Hepatocyte (in vitro differentiated cells): ENCODE results near the gene MND1. TPM values are rescaled to one million over a fixed set of nuclear protein-coding genes. Genes with fewer than 3 reads are reported as not detected.

ENCODE experiments used
- DNase-seq: peaks from one replicate; pipeline ENCODE4 v3.0.0-alpha.2; 2016; ENCODE audit warnings: low spot score
- H2AFZ ChIP-seq: fragments of 200-600 bp; sonication (generic); 2 replicates; pipeline ENCODE4 v1.6.0; 2016; ENCODE audit warnings: antibody characterized with exemption, mild to moderate bottlenecking
- H3K27ac ChIP-seq: fragments of 200-600 bp; sonication (generic); 2 replicates; pipeline ENCODE4 v1.5.1; 2016; ENCODE audit warnings: mild to moderate bottlenecking
- H3K27me3 ChIP-seq: fragments of 200-600 bp; sonication (generic); 2 replicates; pipeline ENCODE4 v1.6.1; 2016
- H3K36me3 ChIP-seq: fragments of 200-600 bp; sonication (generic); replicated peaks from 2 replicates; pipeline ENCODE4 v1.5.1; 2016; ENCODE audit warnings: low read depth; ENCODE audit not compliant: insufficient read depth
- H3K4me1 ChIP-seq: fragments of 200-600 bp; sonication (generic); 2 replicates; pipeline ENCODE4 v1.5.1; 2016; ENCODE audit warnings: mild to moderate bottlenecking, moderate library complexity; ENCODE audit not compliant: insufficient read depth
- H3K4me2 ChIP-seq: fragments of 200-600 bp; sonication (generic); 2 replicates; pipeline ENCODE4 v1.6.0; 2016
- H3K4me3 ChIP-seq: fragments of 200-600 bp; sonication (generic); 2 replicates; pipeline ENCODE4 v1.5.1; 2016; ENCODE audit warnings: mild to moderate bottlenecking
- H3K79me2 ChIP-seq: fragments of 200-600 bp; sonication (generic); 2 replicates; pipeline ENCODE4 v1.6.0; 2017; ENCODE audit warnings: mild to moderate bottlenecking
- H3K9me2 ChIP-seq: fragments of 200-600 bp; sonication (generic); replicated peaks from 2 replicates; pipeline ENCODE4 v1.6.0; 2017; ENCODE audit warnings: mild to moderate bottlenecking; ENCODE audit not compliant: insufficient read depth
- H3K9me3 ChIP-seq: fragments of 200-600 bp; sonication (generic); 2 replicates; pipeline ENCODE4 v1.5.1; 2016; ENCODE audit warnings: low read depth, mild to moderate bottlenecking
- H4K20me1 ChIP-seq: fragments of 200-600 bp; sonication (generic); 2 replicates; pipeline ENCODE4 v1.6.0; 2016; ENCODE audit warnings: mild to moderate bottlenecking; ENCODE audit not compliant: insufficient read depth, poor library complexity, severe bottlenecking
- EZH2 ChIP-seq: fragments of 200-600 bp; sonication (generic); IDR thresholded peaks from 2 replicates; pipeline ENCODE4 v1.6.1; 2016; ENCODE audit warnings: antibody characterized with exemption, mild to moderate bottlenecking, borderline replicate concordance
- EZH2phosphoT487 ChIP-seq: fragments of 200-600 bp; sonication (generic); IDR thresholded peaks from one replicate; pipeline ENCODE4 v1.6.1; 2018; ENCODE audit warnings: antibody characterized with exemption, mild to moderate bottlenecking, low read depth, moderate library complexity; ENCODE audit not compliant: unreplicated experiment, severe bottlenecking
- WGBS: methylation state at CpG from one replicate; pipeline ENCODE4 v1.1.6; 2016; ENCODE audit warnings: low lambda C conversion rate; ENCODE audit errors: missing lambda C conversion rate; 5-methylcytosine and 5-hydroxymethylcytosine counted together
- polyA plus RNA-seq: library from polyadenylated mRNA; unstranded; fragments of >200 nt; fragmentation: Nextera tagmentation; extraction: Ambion mirVana; gene quantifications from 2 replicates; pipeline ENCODE4 v1.2.1, GENCODE V29; 2016
- total RNA-seq: library from RNA; depleted of rRNA; stranded (reverse); fragments of >200 nt; gene quantifications from 2 replicates; pipeline ENCODE4 v1.2.3, GENCODE V29; 2014
- TF ChIP-seq, protein P1 (sequence below): fragments of 200-600 bp; sonication (generic); IDR thresholded peaks from 2 replicates; pipeline ENCODE4 v1.5.1; 2016; ENCODE audit warnings: antibody characterized with exemption, mild to moderate bottlenecking; ENCODE audit not compliant: poor library complexity

The MND1 gene
- total and polyA plus RNA-seq, 2 experiments from 2014 or later, result 2.2 to 4.3 TPM

DNA sequence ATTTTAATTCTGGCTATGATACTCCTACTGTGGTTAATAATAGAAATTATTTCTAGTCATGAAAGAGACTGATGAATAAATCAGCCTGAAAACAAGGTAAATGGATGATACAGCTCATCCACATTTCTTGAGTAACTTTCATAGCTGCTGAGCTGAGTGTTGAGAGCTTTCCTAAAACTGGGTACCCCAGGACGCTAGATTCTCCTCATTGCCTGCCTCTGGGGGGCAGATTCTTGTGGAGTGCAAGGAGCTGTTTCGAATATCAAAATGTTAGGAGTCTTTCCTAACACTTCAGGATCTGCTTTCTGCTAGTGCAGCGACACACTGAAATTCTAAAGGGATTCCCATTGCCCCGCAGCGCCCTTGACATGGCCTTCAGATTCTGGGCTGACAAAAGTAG, 2.1 kb downstream of the MND1 start:
- peak overlapping the region; percentile 97 for H3K4me2 ChIP-seq
- H4K20me1 ChIP-seq, result no peaks in the 10 kb centered on the region
- no peaks in the 10 kb centered on the region for H3K4me1 ChIP-seq
- no peaks in the 10 kb centered on the region for H3K9me2 ChIP-seq
- no peak overlapping the region for H2AFZ ChIP-seq
- H3K9me3 ChIP-seq, result no peaks in the 10 kb centered on the region
- WGBS, result 71% methylated on average over 5 of the region's 5 CpGs
- TF ChIP-seq, protein P1, sequence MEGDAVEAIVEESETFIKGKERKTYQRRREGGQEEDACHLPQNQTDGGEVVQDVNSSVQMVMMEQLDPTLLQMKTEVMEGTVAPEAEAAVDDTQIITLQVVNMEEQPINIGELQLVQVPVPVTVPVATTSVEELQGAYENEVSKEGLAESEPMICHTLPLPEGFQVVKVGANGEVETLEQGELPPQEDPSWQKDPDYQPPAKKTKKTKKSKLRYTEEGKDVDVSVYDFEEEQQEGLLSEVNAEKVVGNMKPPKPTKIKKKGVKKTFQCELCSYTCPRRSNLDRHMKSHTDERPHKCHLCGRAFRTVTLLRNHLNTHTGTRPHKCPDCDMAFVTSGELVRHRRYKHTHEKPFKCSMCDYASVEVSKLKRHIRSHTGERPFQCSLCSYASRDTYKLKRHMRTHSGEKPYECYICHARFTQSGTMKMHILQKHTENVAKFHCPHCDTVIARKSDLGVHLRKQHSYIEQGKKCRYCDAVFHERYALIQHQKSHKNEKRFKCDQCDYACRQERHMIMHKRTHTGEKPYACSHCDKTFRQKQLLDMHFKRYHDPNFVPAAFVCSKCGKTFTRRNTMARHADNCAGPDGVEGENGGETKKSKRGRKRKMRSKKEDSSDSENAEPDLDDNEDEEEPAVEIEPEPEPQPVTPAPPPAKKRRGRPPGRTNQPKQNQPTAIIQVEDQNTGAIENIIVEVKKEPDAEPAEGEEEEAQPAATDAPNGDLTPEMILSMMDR, result no peak
- no peak for TF ChIP-seq EZH2phosphoT487
- TF ChIP-seq EZH2, result no peak
- no peak overlapping the region for H3K27ac ChIP-seq
- H3K27me3 ChIP-seq, result no peaks in the 10 kb centered on the region
- H3K36me3 ChIP-seq, result no peaks in the 10 kb centered on the region
- H3K79me2 ChIP-seq, result no peaks in the 10 kb centered on the region
- no peak overlapping the region for H3K4me3 ChIP-seq
- no peak for DNase-seq

DNA sequence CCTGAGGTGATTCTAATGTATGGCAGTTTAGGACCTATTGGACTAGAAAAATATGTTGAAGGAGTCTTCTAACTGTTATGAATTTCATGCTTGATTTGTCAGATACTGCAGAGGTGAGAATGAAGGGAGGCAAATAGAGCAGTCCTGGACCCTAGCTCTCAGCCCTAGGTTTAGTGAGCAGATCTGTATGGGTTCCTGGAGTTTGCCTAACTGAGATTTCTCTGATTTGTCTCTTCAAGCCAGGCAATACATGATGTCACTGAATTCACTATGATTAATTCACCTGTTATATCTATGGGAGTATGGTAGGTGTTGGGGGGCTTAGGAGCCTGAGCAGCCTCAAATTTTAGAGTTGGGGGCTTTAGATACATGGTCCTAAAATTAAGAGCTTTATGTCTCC, 2.6 kb downstream of the MND1 start:
- Histone ChIP-seq H2AFZ (no peak overlapping the region), H3K4me1 (no peaks in the 10 kb centered on the region), H3K9me3 (no peaks in the 10 kb centered on the region), H4K20me1 (no peaks in the 10 kb centered on the region), H3K79me2 (no peaks in the 10 kb centered on the region), H3K9me2 (no peaks in the 10 kb centered on the region), H3K36me3 (no peaks in the 10 kb centered on the region), H3K4me3 (no peak overlapping the region), H3K27ac (no peak overlapping the region), H3K4me2 (no peak overlapping the region), H3K27me3 (no peaks in the 10 kb centered on the region)
- no peak for DNase-seq
- TF ChIP-seq EZH2phosphoT487, result no peak

DNA sequence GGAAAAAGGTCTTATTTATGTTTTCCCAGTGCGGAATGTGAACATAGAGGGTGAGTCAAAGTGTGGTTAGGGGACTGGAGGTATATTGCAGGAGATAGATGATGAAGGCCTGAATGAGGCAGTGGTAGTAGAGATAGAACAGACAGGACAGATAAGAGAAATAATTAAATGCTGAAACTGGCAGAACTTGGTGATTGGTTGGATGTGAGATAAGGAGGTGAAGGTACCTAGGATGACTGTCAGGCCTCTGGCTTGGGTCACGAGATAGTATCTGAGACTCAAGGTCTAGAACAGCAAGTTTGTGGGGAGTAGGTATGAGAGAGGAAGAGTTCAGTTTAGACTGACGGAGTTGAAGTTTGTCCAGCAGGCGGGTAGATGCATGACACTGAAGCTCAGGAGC, 3.5 kb downstream of the MND1 start:
- no peak overlapping the region for H3K4me3 ChIP-seq
- H3K9me2 ChIP-seq, result no peaks in the 10 kb centered on the region
- TF ChIP-seq EZH2 (no peak), EZH2phosphoT487 (no peak)
- TF ChIP-seq, protein P1, result no peak
- DNase-seq, result peak; percentile 8
- 74% methylated on average over 4 of the region's 4 CpGs for WGBS
- H2AFZ ChIP-seq, result no peak overlapping the region
- H3K27me3 ChIP-seq, result no peaks in the 10 kb centered on the region
- no peaks in the 10 kb centered on the region for H4K20me1 ChIP-seq
- no peak overlapping the region for H3K27ac ChIP-seq
- H3K79me2 ChIP-seq, result no peaks in the 10 kb centered on the region
- H3K9me3 ChIP-seq, result no peaks in the 10 kb centered on the region
- H3K4me1 ChIP-seq, result no peaks in the 10 kb centered on the region
- no peaks in the 10 kb centered on the region for H3K36me3 ChIP-seq
- no peak overlapping the region for H3K4me2 ChIP-seq

DNA sequence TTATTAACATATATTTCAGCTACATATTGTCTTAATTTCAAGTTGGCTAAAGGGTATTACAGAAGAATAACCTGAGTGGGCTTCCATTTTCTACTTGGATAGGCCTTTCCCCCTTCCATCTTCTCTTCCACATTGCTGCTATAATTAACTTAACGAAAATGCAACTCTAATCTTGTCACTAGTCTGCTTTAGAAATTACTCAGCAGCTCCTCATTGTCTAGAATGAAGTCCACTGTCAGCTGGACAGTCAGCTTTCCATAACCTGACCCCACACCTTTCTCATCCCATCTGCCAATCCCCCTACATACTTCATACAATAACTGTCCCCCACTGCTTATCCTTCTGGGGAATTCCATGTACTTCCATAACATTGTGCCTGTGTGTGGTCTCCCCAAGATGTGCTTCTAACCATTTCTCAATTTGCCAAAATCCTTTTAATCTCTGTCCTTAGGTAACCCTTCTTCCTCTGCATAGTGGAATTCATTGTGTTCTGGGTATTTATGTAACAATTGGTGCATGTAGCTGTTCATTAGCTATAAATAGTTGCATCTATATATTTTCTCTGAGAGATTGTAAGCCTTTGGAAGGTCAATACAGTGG, 4.8 kb downstream of the MND1 start:
- H3K9me2 ChIP-seq, result no peaks in the 10 kb centered on the region
- no peak overlapping the region for H2AFZ ChIP-seq
- H3K9me3 ChIP-seq, result no peaks in the 10 kb centered on the region
- 90% methylated on average over 1 of the region's 1 CpG for WGBS
- H3K4me1 ChIP-seq, result no peaks in the 10 kb centered on the region
- no peak for DNase-seq
- no peak overlapping the region for H3K27ac ChIP-seq
- no peaks in the 10 kb centered on the region for H3K36me3 ChIP-seq
- H4K20me1 ChIP-seq, result no peaks in the 10 kb centered on the region
- TF ChIP-seq EZH2phosphoT487 (no peak), EZH2 (no peak)
- TF ChIP-seq, protein P1, result no peak
- H3K27me3 ChIP-seq, result no peaks in the 10 kb centered on the region
- no peaks in the 10 kb centered on the region for H3K79me2 ChIP-seq
- no peak overlapping the region for H3K4me2 ChIP-seq
- no peak overlapping the region for H3K4me3 ChIP-seq
